Measurements from ENCODE around the gene PCDH18. TPM values are rescaled to one million over a fixed set of nuclear protein-coding genes. Genes with fewer than 3 reads are reported as not detected.
A peak's percentile ranks its signal among the peaks of the same experiment; 100 is the strongest.

PCDH18 gene
- total and polyA plus RNA-seq, 2 donors (not counting 1 experiment from before 2014, with no cell fraction given): not detected

- H3K4me3 ChIP-seq (ENCODE audit: control extremely low read depth in 1 of 5, extremely low read depth in 1 of 5, insufficient read depth in 1 of 5, low read depth in 2 of 5, low read length in 4 of 5): no peak overlapping the region
- H3K4me3 Mint-ChIP-seq: no peak overlapping the region
- no peaks in the 10 kb centered on the region for H3K9me3 ChIP-seq (ENCODE audit: control extremely low read depth in 1 of 3, control insufficient read depth in 2 of 3, insufficient read depth in 1 of 3, low read length in 2 of 3)
- no peaks in the 10 kb centered on the region for H3K36me3 ChIP-seq (replicated peaks in 1 of 2; ENCODE audit: control extremely low read depth in 1 of 2, control insufficient read depth in 1 of 2, extremely low read depth in 1 of 2, insufficient read depth in 2 of 2, low read length in 1 of 2)
- no peak overlapping the region for H2AFZ ChIP-seq (ENCODE audit: insufficient read depth, low read depth, low read length, poor library complexity, severe bottlenecking)
- H3K27me3 ChIP-seq (replicated peaks in 1 of 4; ENCODE audit: control extremely low read depth in 1 of 4, control insufficient read depth in 3 of 4, insufficient read depth in 4 of 4, low read length in 3 of 4): peaks cover 0 to 2% (median 0%) of the 10 kb centered on the region in 4 experiments
- no peak overlapping the region for H3K27ac Mint-ChIP-seq
- no peaks in the 10 kb centered on the region for H3K79me2 ChIP-seq (ENCODE audit: control insufficient read depth, insufficient read depth, low read length)
- WGBS (ENCODE audit: insufficient coverage): no CpG with 5 or more reads among the region's 3 CpGs
- H3K4me2 ChIP-seq (replicated peaks; ENCODE audit: low read depth, low read length, poor library complexity, severe bottlenecking): no peak overlapping the region
- no peak for TF ChIP-seq EZH2 (IDR thresholded peaks at IDR 0.05; ENCODE audit: borderline replicate concordance, insufficient read depth, low read depth, low read length, poor library complexity, severe bottlenecking)
- TF ChIP-seq, protein P1, sequence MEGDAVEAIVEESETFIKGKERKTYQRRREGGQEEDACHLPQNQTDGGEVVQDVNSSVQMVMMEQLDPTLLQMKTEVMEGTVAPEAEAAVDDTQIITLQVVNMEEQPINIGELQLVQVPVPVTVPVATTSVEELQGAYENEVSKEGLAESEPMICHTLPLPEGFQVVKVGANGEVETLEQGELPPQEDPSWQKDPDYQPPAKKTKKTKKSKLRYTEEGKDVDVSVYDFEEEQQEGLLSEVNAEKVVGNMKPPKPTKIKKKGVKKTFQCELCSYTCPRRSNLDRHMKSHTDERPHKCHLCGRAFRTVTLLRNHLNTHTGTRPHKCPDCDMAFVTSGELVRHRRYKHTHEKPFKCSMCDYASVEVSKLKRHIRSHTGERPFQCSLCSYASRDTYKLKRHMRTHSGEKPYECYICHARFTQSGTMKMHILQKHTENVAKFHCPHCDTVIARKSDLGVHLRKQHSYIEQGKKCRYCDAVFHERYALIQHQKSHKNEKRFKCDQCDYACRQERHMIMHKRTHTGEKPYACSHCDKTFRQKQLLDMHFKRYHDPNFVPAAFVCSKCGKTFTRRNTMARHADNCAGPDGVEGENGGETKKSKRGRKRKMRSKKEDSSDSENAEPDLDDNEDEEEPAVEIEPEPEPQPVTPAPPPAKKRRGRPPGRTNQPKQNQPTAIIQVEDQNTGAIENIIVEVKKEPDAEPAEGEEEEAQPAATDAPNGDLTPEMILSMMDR (IDR thresholded peaks at IDR 0.05): no peak
- intact Hi-C loops (cut with micrococcal nuclease): no loop called here
- ChIA-PET POLR2A (no interaction called here), CTCF (no interaction called here)
- no peaks in the 10 kb centered on the region for H3K4me1 ChIP-seq (ENCODE audit: control insufficient read depth in 2 of 2, insufficient read depth in 2 of 2, low read length in 2 of 2)
- H4K20me1 ChIP-seq (ENCODE audit: control insufficient read depth, insufficient read depth, low read length, poor library complexity, severe bottlenecking): no peaks in the 10 kb centered on the region
- H3K4me1 Mint-ChIP-seq: no peaks in the 10 kb centered on the region
- no peaks in the 10 kb centered on the region for H3K9me3 Mint-ChIP-seq (ENCODE audit: insufficient read depth)
- H3K27ac ChIP-seq (ENCODE audit: low read length in 2 of 2): no peak overlapping the region
- no peaks in the 10 kb centered on the region for H3K27me3 Mint-ChIP-seq
- DNase-seq (no peak), ATAC-seq (ENCODE audit: low read depth) (no peak)
- H3K9ac ChIP-seq (ENCODE audit: low read length): no peak overlapping the region
These were observed 559 bp upstream of the PCDH18 start for GRCh38 chr4:137532869-137533236.

- no peaks in the 10 kb centered on the region for H3K79me2 ChIP-seq (ENCODE audit: control insufficient read depth, insufficient read depth, low read length)
- peak overlapping the region; percentile 43 for H2AFZ ChIP-seq (ENCODE audit: insufficient read depth, low read depth, low read length, poor library complexity, severe bottlenecking)
These were observed 917 bp downstream of the PCDH18 start for GRCh38 chr4:137531168-137531985.

More at GRCh38 chr4:137531168-137531985, 917 bp downstream of the PCDH18 start:
- TF ChIP-seq, protein P1 (IDR thresholded peaks at IDR 0.05): no peak
- TF ChIP-seq EZH2 (IDR thresholded peaks at IDR 0.05; ENCODE audit: borderline replicate concordance, insufficient read depth, low read depth, low read length, poor library complexity, severe bottlenecking): no peak
- ATAC-seq (ENCODE audit: low read depth) (no peak), DNase-seq (no peak)
- H3K27ac Mint-ChIP-seq: no peak overlapping the region
- no peaks in the 10 kb centered on the region for H3K36me3 ChIP-seq (replicated peaks in 1 of 2; ENCODE audit: control extremely low read depth in 1 of 2, control insufficient read depth in 1 of 2, extremely low read depth in 1 of 2, insufficient read depth in 2 of 2, low read length in 1 of 2)
- H3K27me3 ChIP-seq (replicated peaks in 1 of 4; ENCODE audit: control extremely low read depth in 1 of 4, control insufficient read depth in 3 of 4, insufficient read depth in 4 of 4, low read length in 3 of 4): peaks cover 0 to 2% (median 0%) of the 10 kb centered on the region in 4 experiments
- H3K4me3 ChIP-seq (ENCODE audit: control extremely low read depth in 1 of 5, extremely low read depth in 1 of 5, insufficient read depth in 1 of 5, low read depth in 2 of 5, low read length in 4 of 5): no peak overlapping the region
- ChIA-PET POLR2A (no interaction called here), CTCF (no interaction called here)
- no peak overlapping the region for H3K9ac ChIP-seq (ENCODE audit: low read length)
- no peaks in the 10 kb centered on the region for H3K9me3 Mint-ChIP-seq (ENCODE audit: insufficient read depth)
- H3K4me1 ChIP-seq (ENCODE audit: control insufficient read depth in 2 of 2, insufficient read depth in 2 of 2, low read length in 2 of 2): no peaks in the 10 kb centered on the region
- H3K9me3 ChIP-seq (ENCODE audit: control extremely low read depth in 1 of 3, control insufficient read depth in 2 of 3, insufficient read depth in 1 of 3, low read length in 2 of 3): no peaks in the 10 kb centered on the region
- intact Hi-C loops (cut with micrococcal nuclease): no loop called here
- no peaks in the 10 kb centered on the region for H3K4me1 Mint-ChIP-seq
- no peaks in the 10 kb centered on the region for H3K27me3 Mint-ChIP-seq
- no peak overlapping the region for H3K4me2 ChIP-seq (replicated peaks; ENCODE audit: low read depth, low read length, poor library complexity, severe bottlenecking)
- H3K4me3 Mint-ChIP-seq: no peak overlapping the region
- WGBS (ENCODE audit: insufficient coverage): 47% methylated on average over 4 of the region's 13 CpGs
- H3K27ac ChIP-seq (ENCODE audit: low read length in 2 of 2): no peak overlapping the region
- no peaks in the 10 kb centered on the region for H4K20me1 ChIP-seq (ENCODE audit: control insufficient read depth, insufficient read depth, low read length, poor library complexity, severe bottlenecking)
